Measurements from ENCODE around the gene JUND. TPM values are rescaled to one million over a fixed set of nuclear protein-coding genes. Genes with fewer than 3 reads are reported as not detected.
A peak's percentile ranks its signal among the peaks of the same experiment; 100 is the strongest.

The JUND gene
- polyA plus RNA-seq, 1 of the 3 experiments (the other 2 are of a cell fraction): 115 TPM

DNA sequence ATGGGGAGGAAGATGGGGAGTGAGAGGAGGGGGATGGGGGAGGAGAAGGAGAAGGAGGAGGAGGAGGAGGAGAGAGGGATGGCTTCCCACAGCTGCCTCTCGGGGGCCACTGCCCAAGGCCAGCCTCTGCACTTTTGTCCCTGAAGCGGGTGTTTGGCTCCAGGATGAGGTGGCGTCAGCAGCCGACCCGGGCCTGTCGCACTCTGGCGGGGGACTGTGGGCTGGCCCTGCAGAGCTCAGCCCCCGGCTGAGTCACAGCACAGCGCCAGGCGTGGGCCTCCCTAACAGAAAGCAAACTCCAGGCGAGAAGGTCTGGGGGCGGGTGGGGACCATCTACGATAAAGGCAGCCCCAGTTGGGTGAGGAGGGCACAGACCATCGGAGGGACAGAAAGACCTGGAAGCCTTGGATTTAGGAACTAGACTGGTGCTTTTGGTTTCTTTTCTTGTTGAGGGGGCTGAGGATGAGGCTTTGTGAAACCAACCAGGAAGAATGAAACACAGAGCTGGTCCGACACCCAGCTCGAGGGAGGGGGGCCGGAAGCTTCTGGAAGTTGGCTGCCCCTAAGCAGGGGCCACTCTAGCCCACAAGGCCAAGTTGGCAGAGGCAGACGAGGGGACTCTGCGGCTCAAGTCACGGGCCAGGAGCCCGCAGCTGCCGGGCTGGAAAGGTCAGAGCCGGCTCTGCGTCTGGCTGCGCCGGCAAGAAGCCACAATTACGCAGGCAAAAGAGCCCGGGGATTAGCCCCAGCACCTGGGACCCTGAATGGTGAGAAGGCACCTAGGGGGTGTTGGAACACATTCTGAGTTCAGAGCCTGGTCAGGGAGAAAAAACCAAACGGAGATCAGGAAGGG, 23.3 kb upstream of the JUND start:
- no peaks in the 10 kb centered on the region for H3K27me3 ChIP-seq (ENCODE audit: insufficient read depth)
- H3F3A ChIP-seq (replicated peaks; ENCODE audit: insufficient read depth): peaks cover 25% of the 10 kb centered on the region
- peaks cover 0 to 31% of the 10 kb centered on the region in 2 experiments for H3K36me3 ChIP-seq (replicated peaks in 1 of 2; ENCODE audit: control insufficient read depth in 1 of 2, insufficient read depth in 2 of 2, low read length in 1 of 2)
- peaks cover 23% of the 10 kb centered on the region in 2 experiments; a peak in 3 of 4 replicates for H3K4me1 ChIP-seq (ENCODE audit: control insufficient read depth in 1 of 2, insufficient read depth in 2 of 2, low read depth in 1 of 2, low read length in 1 of 2)
- peak overlapping the region; percentile 84 for H2AFZ ChIP-seq (ENCODE audit: low read depth)
- peak overlapping the region; percentile 97 for H3K4me2 ChIP-seq
- WGBS (ENCODE audit: low lambda C conversion rate): 3% methylated on average over 18 of the region's 29 CpGs
- peak overlapping the region; percentile 97 to 98 for H3K27ac ChIP-seq (ENCODE audit: low read depth in 2 of 2, low read length in 1 of 2)
- H3K9me2 ChIP-seq: no peaks in the 10 kb centered on the region
- ChIA-PET CTCF (interaction anchor here (1.0 to 5.1 kb wide), 8 partner anchors 12 to 53 kb away, joined by 3 to 69 read pairs (median 5); partner anchors contain the start of genes JUND and LSM4), POLR2A (interaction anchor here (1.8 to 2.9 kb wide), 4 partner anchors 12 to 114 kb away, joined by 4 to 50 read pairs (median 22); partner anchors contain the start of genes JUND, LSM4 and SSBP4)
- DNase-seq: peak; percentile 92
- H4K20me1 ChIP-seq (ENCODE audit: insufficient read depth): no peaks in the 10 kb centered on the region
- no peaks in the 10 kb centered on the region for H3K9me3 ChIP-seq
- peak overlapping the region; percentile 19 to 60 for H3K4me3 ChIP-seq (ENCODE audit: low read depth in 2 of 2, low read length in 1 of 2)
- H3K79me2 ChIP-seq (ENCODE audit: insufficient read depth): no peaks in the 10 kb centered on the region
- H3K9ac ChIP-seq: peak overlapping the region; percentile 90
- no peak for TF ChIP-seq EZH2phosphoT487 (IDR thresholded peaks at IDR 0.05; ENCODE audit: borderline replicate concordance, low read depth)
- no peak for TF ChIP-seq TEAD4 (IDR thresholded peaks at IDR 0.05; ENCODE audit: borderline replicate concordance, insufficient read depth)
- peak; percentile 75 for TF ChIP-seq POLR2AphosphoS5 (IDR thresholded peaks at IDR 0.05; ENCODE audit: low read depth, low read length)
- TF ChIP-seq, protein P1, sequence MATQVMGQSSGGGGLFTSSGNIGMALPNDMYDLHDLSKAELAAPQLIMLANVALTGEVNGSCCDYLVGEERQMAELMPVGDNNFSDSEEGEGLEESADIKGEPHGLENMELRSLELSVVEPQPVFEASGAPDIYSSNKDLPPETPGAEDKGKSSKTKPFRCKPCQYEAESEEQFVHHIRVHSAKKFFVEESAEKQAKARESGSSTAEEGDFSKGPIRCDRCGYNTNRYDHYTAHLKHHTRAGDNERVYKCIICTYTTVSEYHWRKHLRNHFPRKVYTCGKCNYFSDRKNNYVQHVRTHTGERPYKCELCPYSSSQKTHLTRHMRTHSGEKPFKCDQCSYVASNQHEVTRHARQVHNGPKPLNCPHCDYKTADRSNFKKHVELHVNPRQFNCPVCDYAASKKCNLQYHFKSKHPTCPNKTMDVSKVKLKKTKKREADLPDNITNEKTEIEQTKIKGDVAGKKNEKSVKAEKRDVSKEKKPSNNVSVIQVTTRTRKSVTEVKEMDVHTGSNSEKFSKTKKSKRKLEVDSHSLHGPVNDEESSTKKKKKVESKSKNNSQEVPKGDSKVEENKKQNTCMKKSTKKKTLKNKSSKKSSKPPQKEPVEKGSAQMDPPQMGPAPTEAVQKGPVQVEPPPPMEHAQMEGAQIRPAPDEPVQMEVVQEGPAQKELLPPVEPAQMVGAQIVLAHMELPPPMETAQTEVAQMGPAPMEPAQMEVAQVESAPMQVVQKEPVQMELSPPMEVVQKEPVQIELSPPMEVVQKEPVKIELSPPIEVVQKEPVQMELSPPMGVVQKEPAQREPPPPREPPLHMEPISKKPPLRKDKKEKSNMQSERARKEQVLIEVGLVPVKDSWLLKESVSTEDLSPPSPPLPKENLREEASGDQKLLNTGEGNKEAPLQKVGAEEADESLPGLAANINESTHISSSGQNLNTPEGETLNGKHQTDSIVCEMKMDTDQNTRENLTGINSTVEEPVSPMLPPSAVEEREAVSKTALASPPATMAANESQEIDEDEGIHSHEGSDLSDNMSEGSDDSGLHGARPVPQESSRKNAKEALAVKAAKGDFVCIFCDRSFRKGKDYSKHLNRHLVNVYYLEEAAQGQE (IDR thresholded peaks at IDR 0.05; ENCODE audit: low read depth, low read length): no peak; the same call in 1 of the 2 replicates
- 0 out of 2 replicates have a peak, but pooled peaks have one; percentile 9 for TF ChIP-seq RAD21 (IDR thresholded peaks at IDR 0.05; ENCODE audit: low read length)
- peak; percentile 46; the same call in 1 of the 2 replicates for TF ChIP-seq MXI1 (IDR thresholded peaks at IDR 0.05; ENCODE audit: low read depth, low read length)
- TF ChIP-seq, protein P2, sequence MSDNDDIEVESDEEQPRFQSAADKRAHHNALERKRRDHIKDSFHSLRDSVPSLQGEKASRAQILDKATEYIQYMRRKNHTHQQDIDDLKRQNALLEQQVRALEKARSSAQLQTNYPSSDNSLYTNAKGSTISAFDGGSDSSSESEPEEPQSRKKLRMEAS (IDR thresholded peaks at IDR 0.05; ENCODE audit: low read depth): peak; percentile 61
- no peak for TF ChIP-seq SMC3 (IDR thresholded peaks at IDR 0.05; ENCODE audit: low read depth, low read length)
- no peak for TF ChIP-seq GABPA (IDR thresholded peaks at IDR 0.05; ENCODE audit: low read depth)
- TF ChIP-seq JUND (IDR thresholded peaks at IDR 0.05): peak; percentile 46; the same call in 1 of the 2 replicates
- no peak for TF ChIP-seq NFIC (IDR thresholded peaks at IDR 0.05; ENCODE audit: borderline replicate concordance)
- TF ChIP-seq, protein P3, sequence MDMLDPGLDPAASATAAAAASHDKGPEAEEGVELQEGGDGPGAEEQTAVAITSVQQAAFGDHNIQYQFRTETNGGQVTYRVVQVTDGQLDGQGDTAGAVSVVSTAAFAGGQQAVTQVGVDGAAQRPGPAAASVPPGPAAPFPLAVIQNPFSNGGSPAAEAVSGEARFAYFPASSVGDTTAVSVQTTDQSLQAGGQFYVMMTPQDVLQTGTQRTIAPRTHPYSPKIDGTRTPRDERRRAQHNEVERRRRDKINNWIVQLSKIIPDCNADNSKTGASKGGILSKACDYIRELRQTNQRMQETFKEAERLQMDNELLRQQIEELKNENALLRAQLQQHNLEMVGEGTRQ (IDR thresholded peaks at IDR 0.05; ENCODE audit: borderline replicate concordance, low read depth, low read length): no peak
- no peak for TF ChIP-seq MEF2A (IDR thresholded peaks at IDR 0.05; ENCODE audit: borderline replicate concordance, low read depth)
- TF ChIP-seq SIN3A (IDR thresholded peaks at IDR 0.05; ENCODE audit: borderline replicate concordance, low read depth, low read length): no peak
- peak; percentile 75; the same call in 1 of the 2 replicates for TF ChIP-seq FOSL2 (IDR thresholded peaks at IDR 0.05; ENCODE audit: borderline replicate concordance, low read depth)
- TF ChIP-seq YY1 (IDR thresholded peaks at IDR 0.05; ENCODE audit: low read depth): no peak
- TF ChIP-seq, protein P4, sequence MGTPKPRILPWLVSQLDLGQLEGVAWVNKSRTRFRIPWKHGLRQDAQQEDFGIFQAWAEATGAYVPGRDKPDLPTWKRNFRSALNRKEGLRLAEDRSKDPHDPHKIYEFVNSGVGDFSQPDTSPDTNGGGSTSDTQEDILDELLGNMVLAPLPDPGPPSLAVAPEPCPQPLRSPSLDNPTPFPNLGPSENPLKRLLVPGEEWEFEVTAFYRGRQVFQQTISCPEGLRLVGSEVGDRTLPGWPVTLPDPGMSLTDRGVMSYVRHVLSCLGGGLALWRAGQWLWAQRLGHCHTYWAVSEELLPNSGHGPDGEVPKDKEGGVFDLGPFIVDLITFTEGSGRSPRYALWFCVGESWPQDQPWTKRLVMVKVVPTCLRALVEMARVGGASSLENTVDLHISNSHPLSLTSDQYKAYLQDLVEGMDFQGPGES (IDR thresholded peaks at IDR 0.05; ENCODE audit: low read depth, low read length): no peak
- TF ChIP-seq FOXM1 (IDR thresholded peaks at IDR 0.05; ENCODE audit: low read depth): no peak
- TF ChIP-seq EP300 (IDR thresholded peaks at IDR 0.05; ENCODE audit: borderline replicate concordance in 1 of 2, low read depth in 1 of 2, low read length in 1 of 2): no peak
- no peak for TF ChIP-seq NRF1 (IDR thresholded peaks at IDR 0.05; ENCODE audit: low read depth, low read length)
- TF ChIP-seq, protein P5, sequence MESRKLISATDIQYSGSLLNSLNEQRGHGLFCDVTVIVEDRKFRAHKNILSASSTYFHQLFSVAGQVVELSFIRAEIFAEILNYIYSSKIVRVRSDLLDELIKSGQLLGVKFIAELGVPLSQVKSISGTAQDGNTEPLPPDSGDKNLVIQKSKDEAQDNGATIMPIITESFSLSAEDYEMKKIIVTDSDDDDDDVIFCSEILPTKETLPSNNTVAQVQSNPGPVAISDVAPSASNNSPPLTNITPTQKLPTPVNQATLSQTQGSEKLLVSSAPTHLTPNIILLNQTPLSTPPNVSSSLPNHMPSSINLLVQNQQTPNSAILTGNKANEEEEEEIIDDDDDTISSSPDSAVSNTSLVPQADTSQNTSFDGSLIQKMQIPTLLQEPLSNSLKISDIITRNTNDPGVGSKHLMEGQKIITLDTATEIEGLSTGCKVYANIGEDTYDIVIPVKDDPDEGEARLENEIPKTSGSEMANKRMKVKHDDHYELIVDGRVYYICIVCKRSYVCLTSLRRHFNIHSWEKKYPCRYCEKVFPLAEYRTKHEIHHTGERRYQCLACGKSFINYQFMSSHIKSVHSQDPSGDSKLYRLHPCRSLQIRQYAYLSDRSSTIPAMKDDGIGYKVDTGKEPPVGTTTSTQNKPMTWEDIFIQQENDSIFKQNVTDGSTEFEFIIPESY (IDR thresholded peaks at IDR 0.05; ENCODE audit: borderline replicate concordance, low read depth): no peak
- TF ChIP-seq RFX5 (IDR thresholded peaks at IDR 0.05; ENCODE audit: low read length): no peak
- TF ChIP-seq GATA2 (CRISPR knock-in tag; IDR thresholded peaks at IDR 0.05): no peak
- no peak for TF ChIP-seq FOXJ3 (CRISPR knock-in tag; IDR thresholded peaks at IDR 0.05)
- TF ChIP-seq CHD2 (IDR thresholded peaks at IDR 0.05; ENCODE audit: low read length, partially characterized antibody): peak; percentile 72
